HG03175 (cell line): Measurements from ENCODE around the gene DGKD.

ENCODE experiments used
- ATAC-seq: cut with Tn5 transposase; IDR thresholded peaks from one replicate; pipeline ENCODE4 v1.9.1; 2021; ENCODE audit warnings: mild to moderate bottlenecking, moderate library complexity; ENCODE audit not compliant: unreplicated experiment

DGKD gene

GRCh38 chr2:233424154-233424951, 70.1 kb downstream of the DGKD start:
- ATAC-seq = no peak

GRCh38 chr2:233426619-233427342, 72.5 kb downstream of the DGKD start:
- no peak for ATAC-seq

- ATAC-seq = no peak
Observed at GRCh38 chr2:233428008-233428407, 73.7 kb downstream of the DGKD start.

DNA sequence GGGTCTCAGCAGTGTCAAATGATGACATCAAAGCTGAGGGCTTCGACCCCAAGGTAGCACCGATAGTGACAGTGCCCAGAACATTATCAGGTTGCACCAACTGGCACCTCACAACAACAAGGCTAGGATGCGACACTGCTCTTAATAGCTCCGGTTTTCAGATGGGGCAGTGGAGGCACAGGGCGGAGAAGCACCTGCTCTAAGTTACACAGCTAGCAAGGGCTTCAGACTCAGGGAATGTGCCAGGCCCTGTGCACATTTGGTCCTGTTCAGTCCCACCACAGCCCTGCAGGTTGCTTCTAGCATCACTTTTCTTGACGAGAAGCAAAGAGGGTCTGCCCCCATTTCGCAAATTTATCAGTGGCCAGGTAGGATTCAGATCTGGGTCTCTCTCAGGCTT, 74.1 kb downstream of the DGKD start:
- no peak for ATAC-seq

- ATAC-seq = no peak
Observed at GRCh38 chr2:233429175-233429897, 75.0 kb downstream of the DGKD start.

- no peak for ATAC-seq
Observed at GRCh38 chr2:233430081-233430480, 75.8 kb downstream of the DGKD start.

GRCh38 chr2:233430651-233431050, 76.4 kb downstream of the DGKD start:
- ATAC-seq = no peak

DNA sequence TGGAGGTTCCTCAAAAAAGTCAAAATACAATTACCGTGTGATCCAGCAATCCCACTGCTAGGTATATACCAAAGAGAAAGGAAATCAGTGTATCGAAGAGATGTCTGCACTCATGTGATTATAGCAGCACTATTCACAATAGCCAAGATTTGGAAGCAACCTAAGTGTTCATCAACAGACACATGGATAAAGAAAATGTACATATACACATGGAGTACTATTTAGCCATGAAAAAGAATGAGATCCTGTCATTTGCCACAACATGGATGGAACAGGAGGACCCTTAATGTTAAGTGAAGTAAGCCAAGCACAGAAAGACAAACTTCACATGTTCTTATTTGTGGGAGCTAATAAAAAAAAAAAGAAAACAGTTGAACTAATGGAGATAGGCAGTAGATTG, 78.7 kb downstream of the DGKD start:
- ATAC-seq = no peak

DNA sequence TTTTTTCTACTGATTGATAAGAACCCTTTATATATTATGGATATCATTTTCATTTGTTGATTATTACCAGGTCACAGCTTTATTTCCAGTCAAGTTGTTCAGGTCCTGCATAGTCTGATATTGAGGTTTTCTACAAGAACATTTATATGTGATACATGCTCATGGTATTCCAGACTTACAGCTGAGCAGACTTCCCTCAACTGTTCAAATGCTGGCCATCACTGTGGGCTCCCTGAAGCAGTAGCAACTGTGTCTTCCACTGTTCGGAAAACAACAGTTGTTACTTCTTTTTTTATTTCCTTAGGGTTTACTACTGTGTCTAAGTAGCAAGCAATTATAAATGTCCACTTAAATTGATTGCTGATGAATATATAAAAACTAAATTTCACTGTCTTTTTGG, 79.5 kb downstream of the DGKD start:
- no peak for ATAC-seq

GRCh38 chr2:233434666-233435330, 80.5 kb downstream of the DGKD start:
- ATAC-seq = no peak

DNA sequence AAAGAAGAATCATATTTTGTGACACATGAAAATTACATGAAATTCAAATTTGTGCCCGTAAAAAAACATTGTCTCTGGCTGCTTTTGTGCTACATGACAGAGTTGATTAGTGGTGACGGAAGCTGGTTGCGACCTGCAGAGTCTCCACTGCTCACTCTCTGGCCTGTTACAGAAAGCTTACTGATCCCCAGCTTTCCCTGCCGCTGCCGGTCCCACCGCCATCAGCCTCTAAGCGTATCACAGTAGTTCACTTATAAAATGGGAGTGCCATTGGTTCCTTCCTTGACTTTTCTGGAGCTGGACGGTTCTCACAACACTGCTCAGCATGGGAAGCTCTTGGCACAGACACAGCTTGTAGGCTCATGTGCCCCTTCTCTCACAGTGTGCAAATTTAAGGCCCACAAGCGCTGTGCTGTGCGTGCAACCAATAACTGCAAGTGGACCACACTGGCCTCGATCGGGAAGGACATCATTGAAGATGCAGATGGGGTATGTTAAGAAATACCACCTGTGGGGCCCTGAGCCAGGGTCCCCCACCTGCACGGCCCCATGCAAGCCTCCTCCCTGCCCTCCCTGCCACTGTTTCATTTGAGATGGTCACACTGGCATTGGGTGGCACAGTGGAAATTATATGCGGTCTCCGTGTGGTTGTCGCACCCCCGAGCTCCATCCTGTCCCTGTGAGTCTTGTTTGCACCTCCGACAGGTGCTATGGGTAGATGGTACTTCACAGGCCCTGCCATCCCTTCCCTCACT, 81.3 kb downstream of the DGKD start:
- ATAC-seq = no peak

- no peak for ATAC-seq
Observed at GRCh38 chr2:233436191-233436581, 81.9 kb downstream of the DGKD start.

GRCh38 chr2:233436691-233437438, 82.6 kb downstream of the DGKD start:
- no peak for ATAC-seq

- no peak for ATAC-seq
Observed at GRCh38 chr2:233437439-233437955, 83.2 kb downstream of the DGKD start.

- ATAC-seq = no peak
Observed at GRCh38 chr2:233438573-233439147, 84.4 kb downstream of the DGKD start.

- no peak for ATAC-seq
Observed at GRCh38 chr2:233439191-233439590, 84.9 kb downstream of the DGKD start.

DNA sequence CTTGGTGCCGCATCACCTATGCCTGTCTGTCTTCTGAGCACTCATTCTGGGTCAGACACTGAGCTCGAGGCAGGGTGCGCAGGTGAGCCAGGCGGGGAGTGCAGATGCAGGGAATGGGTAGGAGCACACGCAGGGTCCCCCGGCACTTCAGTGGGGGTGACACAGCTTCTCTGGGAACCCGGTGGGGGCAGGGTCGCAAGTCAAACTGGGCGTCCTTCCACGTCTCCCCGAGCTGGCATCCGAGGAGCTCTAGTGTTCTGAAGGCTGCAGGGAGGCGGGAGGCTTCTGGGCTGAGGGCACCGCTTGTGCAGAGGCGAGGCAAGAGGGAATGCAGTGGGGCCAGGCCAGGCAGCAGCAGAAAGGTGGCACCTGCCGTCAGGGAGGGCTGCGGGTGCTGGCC, 86.0 kb downstream of the DGKD start:
- no peak for ATAC-seq

- no peak for ATAC-seq
Observed at GRCh38 chr2:233440714-233441113, 86.4 kb downstream of the DGKD start.
